CD4-positive, alpha-beta T cell treated with Interleukin-2 at 100 ng/mL for 4 hours (primary cell): ENCODE measurements around the gene RNPEPL1.

Source experiments
- DNase-seq: peaks from one replicate; pipeline ENCODE4 v3.0.0-alpha.2; 2020; ENCODE audit warnings: low spot score

Gene RNPEPL1

GRCh38 chr2:240565333-240566202 lies 2.7 kb upstream of the RNPEPL1 start:
- DNase-seq = peak; percentile 97

DNA sequence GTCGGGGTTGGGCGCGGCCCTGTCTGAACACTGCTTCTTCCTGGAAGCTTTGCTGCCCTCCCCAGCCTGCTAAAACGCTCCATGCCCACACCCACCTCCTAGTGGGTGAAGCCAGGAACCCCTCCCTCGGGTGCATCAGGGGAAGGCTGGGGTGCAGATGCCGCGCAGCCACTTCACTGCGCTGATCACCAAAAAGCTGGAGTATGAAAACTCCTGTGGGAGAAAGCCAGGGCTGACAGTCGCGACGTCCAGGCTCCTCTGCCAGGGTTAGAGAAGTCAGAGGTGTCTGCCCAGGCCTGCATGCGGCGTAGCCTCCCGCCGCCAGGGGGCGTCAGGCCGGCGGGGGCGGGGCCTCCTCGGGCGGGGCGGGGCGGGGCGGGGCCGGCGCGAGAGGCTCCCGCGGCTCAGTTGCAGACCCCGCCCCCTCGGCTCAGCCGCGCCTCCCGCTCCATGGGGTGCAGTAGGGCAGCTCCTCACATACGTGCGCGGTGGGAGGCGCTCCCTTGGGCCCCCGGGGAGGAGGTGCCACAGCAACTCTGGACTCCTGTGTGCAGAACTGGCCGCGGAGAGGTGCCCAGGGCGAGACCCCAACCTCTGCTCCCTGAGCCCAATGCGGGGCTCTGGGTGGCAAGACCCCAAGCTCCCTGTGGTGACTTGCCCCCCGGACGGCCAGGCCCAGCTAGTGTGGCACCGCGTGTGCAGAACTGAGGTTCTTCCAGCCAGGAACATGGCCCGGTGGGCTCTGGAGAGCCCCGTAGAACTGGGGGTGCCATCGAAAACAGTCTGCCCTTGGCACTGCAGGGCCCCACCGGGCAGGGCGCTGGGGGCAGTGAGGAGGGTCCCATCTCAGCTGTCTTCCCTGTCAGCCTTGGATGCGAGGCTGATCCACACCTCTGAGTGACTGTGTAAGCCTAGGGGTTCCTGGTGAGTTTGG lies 1.8 kb upstream of the RNPEPL1 start:
- peak; percentile 95 for DNase-seq

- DNase-seq = peak; percentile 50
Observed at GRCh38 chr2:240567137-240567871, 980 bp upstream of the RNPEPL1 start.

GRCh38 chr2:240568678-240569522 lies 616 bp downstream of the RNPEPL1 start:
- DNase-seq = peak; percentile 60

GRCh38 chr2:240569523-240569997 lies 1.3 kb downstream of the RNPEPL1 start:
- DNase-seq = no peak

DNA sequence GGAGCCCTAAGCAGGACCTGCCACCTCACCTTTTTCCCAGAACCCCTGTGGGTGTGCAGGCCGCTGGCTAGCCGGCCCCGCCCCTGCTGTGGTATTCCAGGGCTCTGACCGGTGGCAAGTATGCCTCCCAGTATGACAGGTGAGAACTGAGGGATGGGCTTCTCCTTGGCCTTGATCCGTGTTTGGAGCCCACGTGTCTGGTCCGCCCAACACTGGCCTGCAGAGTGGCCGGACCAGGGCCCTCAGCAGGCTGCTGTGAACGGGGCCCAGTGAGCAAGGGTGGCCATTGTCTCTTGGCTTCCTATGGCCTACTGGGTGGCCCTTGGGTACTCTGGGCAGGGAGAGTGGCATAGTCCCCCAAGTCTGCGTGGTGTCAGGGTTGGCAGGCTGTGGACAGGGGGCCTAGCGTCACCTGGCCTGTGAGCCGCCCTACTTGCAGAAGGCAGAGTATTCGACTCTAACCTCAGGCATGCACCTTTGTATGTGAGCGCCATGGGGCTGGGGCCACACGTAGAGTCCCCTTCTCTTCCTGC lies 1.8 kb downstream of the RNPEPL1 start:
- DNase-seq = no peak

GRCh38 chr2:240570531-240571313 lies 2.4 kb downstream of the RNPEPL1 start:
- DNase-seq = no peak

- DNase-seq = no peak
Observed at GRCh38 chr2:240571314-240571973, 3.2 kb downstream of the RNPEPL1 start.

DNA sequence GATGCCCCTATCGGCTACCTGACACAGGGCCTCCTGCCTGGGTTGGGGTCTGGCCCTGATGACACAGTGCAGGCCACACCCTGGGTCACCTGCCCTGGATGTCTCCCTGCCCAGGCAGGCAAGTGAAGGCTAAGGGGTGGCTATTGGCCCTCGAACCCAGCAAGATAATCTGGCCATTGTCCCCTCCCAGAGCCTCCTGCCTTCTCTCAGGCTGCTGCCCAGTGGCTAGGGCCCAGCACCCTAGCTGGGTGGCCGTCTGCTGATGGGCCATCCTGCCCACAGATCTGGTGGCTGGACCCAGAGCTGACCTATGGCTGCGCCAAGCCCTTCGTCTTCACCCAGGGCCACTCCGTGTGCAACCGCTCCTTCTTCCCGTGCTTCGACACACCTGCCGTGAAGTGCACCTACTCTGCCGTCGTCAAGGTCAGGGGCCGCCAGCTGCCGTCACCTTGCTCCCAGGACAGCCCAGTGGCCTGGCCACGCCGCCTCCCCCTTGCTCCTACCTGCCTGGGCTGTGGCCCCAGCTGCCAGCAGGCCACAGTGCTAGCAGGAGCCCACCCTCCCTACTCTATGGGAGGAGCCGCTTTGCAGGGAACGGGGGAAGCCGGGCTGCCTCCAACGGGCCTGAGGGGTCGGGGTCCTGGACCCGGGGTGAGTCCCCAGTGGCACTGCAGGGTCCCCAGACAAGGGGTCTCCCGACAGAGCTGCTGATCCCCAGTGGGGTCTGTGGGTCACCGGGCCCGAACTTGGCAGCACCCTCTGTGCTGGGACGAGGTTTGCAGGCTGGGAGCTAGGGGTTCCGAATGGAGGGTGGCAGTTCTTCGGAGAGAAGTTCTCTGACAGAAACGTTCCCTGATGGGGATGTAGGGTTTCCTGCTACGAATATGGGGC lies 4.1 kb downstream of the RNPEPL1 start:
- DNase-seq = no peak

DNA sequence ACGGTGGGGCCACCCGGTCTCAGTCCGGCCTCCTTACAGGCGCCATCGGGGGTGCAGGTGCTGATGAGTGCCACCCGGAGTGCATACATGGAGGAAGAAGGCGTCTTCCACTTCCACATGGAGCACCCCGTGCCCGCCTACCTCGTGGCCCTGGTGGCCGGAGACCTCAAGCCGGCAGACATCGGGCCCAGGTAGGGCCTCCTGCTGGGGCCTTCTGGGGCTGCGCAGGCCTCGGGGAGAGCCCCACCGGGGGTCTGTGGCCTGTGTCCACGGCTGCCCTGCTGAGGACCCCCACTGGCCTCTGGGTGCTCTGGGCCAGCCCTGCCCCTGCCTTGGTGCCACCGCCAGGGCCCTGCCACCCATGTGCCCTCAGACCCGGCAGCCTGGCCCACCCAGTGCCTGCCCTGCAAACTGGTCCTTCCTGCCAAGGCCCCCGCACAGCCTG lies 4.8 kb downstream of the RNPEPL1 start:
- DNase-seq = no peak

DNA sequence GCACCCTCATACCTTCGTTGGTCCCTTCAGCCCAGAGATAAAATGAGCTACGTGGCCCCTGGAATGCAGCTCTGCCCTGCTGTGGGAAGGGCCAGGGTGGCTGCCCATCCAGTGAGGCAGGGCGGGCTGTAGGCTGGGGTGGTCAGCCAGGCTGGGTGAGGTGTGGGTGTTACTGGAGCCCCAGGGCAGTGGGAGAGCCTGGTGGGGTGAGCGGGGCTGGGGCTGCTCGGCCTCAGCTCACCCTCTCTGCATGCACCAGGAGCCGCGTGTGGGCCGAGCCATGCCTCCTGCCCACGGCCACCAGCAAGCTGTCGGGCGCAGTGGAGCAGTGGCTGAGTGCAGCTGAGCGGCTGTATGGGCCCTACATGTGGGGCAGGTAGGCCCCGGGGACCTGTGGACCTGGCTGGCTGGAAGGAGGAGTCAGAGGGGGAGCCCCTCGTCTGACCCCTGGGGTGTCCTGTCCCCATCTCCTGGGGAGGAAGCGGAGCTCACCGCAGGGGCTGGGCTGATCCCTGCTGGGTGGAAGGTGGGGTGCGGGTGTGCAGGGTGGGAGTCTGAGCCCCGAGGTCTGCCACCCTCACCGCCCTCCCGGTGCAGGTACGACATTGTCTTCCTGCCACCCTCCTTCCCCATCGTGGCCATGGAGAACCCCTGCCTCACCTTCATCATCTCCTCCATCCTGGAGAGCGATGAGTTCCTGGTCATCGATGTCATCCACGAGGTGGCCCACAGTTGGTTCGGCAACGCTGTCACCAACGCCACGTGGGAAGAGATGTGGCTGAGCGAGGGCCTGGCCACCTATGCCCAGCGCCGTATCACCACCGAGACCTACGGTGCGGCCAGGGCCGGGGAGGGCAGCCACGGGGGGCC lies 5.5 kb downstream of the RNPEPL1 start:
- no peak for DNase-seq

GRCh38 chr2:240574386-240575100 lies 6.3 kb downstream of the RNPEPL1 start:
- no peak for DNase-seq

GRCh38 chr2:240575101-240575965 lies 7.0 kb downstream of the RNPEPL1 start:
- DNase-seq = no peak

GRCh38 chr2:240576036-240576435 lies 7.8 kb downstream of the RNPEPL1 start:
- DNase-seq = no peak

DNA sequence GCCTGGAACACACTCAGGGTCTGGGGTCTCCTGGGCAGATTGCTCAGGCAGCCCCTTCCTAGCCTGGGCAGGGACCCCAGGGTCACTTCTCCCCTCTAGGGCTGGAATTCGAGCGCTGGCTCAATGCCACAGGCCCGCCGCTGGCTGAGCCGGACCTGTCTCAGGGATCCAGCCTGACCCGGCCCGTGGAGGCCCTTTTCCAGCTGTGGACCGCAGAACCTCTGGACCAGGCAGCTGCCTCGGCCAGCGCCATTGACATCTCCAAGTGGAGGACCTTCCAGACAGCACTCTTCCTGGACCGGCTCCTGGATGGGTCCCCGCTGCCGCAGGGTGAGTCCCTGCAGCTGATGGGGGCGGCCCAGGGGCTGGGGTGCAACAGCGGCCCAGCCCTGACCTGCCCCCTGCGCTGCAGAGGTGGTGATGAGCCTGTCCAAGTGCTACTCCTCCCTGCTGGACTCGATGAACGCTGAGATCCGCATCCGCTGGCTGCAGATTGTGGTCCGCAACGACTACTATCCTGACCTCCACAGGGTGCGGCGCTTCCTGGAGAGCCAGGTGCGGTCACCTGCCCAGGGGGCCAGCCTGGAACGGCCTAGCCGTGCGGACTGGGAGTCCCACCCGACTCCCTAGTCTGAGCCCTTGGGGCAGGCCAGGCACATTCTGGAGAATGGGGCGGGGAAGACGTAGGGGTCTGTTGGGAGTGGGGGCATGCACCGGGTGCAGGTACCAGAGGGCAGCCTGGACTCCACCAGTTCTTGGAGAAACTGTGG lies 8.3 kb downstream of the RNPEPL1 start:
- no peak for DNase-seq
